NCI-H524 treated with DMSO at 0.1 percent for 48 hours (cell line): Measurements from ENCODE around the gene ACTA1.
"Not testable (repeated sequence)": the region's sequence is repeated elsewhere in the genome, so short reads cannot be mapped to it uniquely, and the experiment has no call there.

Source experiments
- DNase-seq: peaks from one replicate; lab custom pipeline; 2025; lab: John Stamatoyannopoulos, UW

The ACTA1 gene

GRCh38 chr1:229409616-229410369, 24.1 kb downstream of the ACTA1 start:
- no peak for DNase-seq

GRCh38 chr1:229408458-229409037, 25.3 kb downstream of the ACTA1 start:
- DNase-seq: peak; percentile 21

DNA sequence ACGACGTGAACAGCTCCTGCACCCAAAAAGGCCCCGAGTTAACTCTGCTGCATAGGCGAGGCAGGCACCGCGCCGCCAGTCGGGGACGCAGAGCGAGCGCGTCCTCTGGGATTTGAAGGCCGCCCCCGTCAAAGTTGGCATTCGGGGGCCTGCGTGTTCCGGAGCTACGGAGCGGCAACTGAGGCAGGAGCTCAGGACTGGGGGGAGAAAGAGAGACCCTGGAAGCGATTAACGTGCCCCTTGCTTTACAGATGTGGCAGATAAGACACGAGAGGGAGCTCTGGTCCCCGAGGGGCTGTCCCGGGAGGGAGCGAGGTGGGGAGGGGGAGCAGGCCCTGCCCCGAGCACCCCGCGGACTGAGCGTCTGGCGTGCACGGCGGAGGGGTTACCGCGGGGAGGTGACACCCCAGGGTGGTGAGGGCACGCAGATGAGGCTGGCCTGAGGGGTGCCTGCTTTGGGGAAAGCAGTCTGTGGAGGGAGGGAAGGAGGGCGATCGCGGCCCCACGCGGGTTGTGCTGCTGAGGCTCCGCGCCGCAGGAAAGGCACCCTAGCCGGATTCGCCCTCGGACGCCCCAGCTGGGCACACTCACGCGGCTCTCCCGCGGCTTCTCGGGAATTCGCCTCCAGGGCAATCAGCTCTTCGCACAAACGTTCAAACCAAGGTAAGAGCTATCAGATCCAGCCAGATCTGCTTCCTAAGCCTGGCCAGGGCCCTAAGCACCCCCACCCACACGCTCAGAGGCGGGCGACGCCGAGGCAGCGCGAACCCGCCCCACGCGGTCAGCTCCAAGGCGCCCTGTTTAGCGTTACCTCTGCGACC, 26.5 kb downstream of the ACTA1 start:
- DNase-seq: no peak

DNA sequence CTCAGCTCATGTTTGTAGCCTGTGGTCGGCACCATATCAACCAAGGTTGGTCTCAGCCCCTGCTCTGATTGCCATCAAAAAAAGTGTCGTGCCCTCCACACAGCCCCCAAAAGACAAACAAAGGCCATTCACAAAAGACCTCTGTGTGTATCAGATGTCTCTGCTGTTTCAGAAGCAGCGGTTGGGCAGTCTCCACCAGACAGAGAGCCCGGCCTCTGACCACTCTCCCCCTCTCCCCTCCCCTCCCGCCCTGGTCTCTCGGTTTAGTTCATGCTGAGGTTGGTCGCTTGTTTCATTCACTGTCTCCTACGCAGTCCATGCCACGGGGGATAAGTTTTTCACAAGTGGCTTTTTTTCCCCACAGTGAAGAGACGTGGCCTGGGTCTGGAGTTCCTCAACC, 27.1 kb downstream of the ACTA1 start:
- DNase-seq: no peak

GRCh38 chr1:229403573-229403972, 30.3 kb downstream of the ACTA1 start:
- no peak for DNase-seq

GRCh38 chr1:229402993-229403392, 30.9 kb downstream of the ACTA1 start:
- no peak for DNase-seq

DNA sequence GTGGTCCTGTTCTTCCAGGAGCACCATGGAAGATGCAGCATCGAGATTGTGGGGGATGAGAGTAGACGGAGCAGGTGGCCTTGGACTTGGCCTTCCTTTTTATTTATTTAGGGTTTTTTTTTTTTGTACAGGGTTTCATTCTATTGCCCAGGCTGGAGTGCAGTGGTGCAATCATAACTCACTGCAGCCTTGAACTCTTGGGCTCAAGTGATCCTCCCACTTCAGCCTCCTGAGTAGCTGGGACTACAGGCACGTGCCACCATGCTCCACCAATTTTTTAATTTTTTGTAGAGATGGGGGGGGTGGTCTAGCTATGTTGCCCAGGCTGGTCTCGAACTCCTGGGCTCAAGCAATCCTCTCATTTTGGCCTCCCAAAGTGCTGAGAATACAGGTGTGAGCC, 31.6 kb downstream of the ACTA1 start:
- not testable (repeated sequence) for DNase-seq

DNA sequence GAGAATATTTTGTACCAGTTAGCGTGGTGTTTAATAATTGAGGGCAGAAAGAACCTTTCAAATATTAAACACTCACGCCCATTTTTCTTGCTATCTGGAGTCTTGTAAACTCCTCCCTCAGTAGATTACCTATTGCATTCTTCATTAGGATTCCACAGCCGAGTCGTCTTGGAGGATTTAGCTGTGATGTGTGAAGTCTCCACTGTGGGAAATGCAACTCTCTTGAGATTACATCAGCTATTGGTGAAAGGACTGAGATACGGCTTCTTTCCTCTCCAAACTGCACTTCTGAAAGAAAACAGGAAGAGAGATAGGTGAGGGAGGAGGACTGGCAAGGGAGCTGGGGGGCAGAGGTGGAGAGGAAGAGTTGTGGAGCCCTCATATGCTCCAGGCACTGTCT, 36.1 kb downstream of the ACTA1 start:
- DNase-seq: no peak

GRCh38 chr1:229396585-229397206, 37.2 kb downstream of the ACTA1 start:
- no peak for DNase-seq

DNA sequence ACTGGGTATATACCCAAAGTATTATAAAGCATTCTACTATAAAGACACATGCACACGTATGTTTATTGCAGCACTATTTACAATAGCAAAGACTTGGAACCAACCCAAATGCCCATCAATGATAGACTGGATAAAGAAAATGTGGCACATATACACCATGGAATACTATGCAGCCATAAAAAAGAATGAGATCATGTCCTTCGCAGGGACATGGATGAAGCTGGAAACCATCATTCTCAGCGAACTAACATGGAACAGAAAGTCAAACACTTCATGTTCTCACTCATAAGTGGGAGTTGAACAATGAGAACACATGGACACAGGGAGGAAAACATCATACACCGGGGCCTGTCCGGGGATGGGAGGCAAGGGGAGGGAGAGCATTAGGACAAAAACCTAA, 39.4 kb downstream of the ACTA1 start:
- DNase-seq: not testable (repeated sequence)

DNA sequence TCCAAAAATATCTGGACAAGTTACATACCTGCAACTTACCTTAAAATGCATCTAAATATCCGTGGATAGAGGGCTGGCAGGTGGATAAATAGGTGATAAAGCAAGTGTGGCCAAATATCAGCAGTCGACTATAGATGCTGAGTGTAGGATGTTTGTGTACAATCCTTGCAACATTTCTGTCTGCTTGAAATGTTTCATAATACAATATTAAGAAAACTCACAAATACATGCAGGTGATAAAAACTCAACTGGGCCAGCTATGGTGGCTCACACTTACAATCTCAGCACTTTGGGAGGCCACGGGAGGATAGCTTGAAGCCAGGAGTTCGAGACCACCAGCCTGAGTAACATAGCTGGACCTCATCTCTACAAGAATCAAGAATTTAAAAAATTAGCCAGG, 41.0 kb downstream of the ACTA1 start:
- no peak for DNase-seq

- no peak for DNase-seq
Observed at GRCh38 chr1:229390130-229390529, 43.8 kb downstream of the ACTA1 start.

DNA sequence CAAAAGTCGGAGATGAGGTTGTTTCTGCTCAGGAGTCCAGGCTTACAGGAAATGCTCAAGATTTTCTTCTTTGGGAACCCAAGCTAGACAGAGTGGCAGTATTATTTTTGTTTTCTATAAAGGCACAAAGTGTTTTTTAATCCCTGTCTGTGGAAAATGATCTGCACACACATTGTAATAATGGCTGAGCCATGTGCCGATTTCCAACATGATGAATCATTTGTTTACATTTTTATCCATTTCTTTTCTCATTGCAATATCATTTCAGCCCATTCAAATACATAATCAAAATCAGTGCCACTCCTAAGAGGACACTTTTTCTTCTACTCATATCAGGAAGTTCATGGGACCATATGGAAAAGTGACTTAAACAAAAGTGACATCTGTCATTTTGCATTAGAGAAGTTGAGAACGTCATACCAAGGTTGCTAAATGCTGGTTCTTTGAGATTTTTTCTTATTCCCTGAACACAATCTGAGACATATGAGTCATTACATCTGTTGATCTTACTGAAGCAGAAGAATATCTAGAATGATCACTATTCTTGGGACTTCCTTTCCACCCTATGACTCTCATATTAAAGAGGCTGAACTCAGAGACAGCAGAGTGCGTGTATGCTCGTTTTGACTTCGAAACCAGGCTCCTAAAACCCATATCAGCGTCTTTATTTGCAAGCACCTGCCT, 44.9 kb downstream of the ACTA1 start:
- DNase-seq: no peak

GRCh38 chr1:229385853-229386456, 47.9 kb downstream of the ACTA1 start:
- no peak for DNase-seq

DNA sequence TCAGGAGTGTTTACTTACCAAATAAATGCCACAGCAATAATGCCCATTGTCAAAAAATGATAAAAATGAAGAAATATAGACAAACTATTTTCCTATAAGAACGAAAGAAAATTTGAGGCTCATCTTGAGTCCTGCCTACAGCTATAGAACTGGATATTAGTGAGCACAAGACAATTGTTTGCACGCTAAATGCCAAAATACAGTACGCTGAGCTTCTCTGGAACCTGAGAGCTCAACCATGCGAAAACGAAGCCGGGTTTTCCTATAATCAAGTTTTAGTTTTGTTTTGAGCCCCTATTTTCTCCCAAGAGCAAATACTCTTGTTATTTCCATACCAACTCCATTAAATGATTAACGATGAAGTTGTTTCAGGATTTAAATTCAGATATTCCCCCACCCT, 49.1 kb downstream of the ACTA1 start:
- no peak for DNase-seq

DNA sequence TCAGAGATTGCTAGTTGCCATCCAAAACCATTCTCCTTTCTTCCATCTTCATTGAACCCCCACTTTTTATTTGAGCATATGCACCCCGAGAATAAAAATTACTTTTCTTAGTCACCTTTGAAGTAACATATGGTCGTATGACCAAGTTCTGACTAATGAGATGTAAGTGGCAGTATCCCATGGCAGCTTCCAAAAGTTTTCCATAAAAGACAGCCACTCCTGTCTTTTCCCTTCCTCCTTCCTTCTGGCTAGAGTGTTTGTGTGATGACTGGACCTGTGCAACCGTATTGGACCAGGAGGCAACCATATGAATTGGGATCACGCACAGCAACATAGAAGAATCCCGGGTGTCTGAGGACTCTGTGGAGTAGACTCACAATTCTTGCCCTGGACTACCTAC, 49.9 kb downstream of the ACTA1 start:
- no peak for DNase-seq

DNA sequence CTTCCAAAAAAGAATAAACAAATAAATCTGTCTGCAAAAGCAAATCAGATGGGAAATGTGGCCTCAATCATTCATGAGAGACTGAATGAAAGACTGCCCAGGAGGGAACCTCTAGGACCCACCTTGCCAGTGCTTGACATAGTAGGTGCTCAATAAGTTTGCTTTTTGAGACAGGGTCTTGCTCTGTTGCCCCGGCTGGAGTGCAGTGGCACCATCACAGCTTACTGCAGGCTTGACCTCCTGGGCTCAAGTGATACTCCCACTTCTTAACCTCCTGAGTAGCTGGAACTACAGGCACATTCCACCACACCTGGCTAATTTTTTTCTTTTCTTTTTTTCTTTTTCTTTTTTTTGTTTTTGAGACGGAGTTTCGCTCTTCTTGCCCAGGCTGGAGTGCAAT, 50.7 kb downstream of the ACTA1 start:
- DNase-seq: no peak
